ENCODE results near the gene RIBC1. TPM values are rescaled to one million over a fixed set of nuclear protein-coding genes. Genes with fewer than 3 reads are reported as not detected.

Gene RIBC1
- total and polyA plus RNA-seq, 12 donors = 0.28 to 1.6 (median 0.52) TPM

DNA sequence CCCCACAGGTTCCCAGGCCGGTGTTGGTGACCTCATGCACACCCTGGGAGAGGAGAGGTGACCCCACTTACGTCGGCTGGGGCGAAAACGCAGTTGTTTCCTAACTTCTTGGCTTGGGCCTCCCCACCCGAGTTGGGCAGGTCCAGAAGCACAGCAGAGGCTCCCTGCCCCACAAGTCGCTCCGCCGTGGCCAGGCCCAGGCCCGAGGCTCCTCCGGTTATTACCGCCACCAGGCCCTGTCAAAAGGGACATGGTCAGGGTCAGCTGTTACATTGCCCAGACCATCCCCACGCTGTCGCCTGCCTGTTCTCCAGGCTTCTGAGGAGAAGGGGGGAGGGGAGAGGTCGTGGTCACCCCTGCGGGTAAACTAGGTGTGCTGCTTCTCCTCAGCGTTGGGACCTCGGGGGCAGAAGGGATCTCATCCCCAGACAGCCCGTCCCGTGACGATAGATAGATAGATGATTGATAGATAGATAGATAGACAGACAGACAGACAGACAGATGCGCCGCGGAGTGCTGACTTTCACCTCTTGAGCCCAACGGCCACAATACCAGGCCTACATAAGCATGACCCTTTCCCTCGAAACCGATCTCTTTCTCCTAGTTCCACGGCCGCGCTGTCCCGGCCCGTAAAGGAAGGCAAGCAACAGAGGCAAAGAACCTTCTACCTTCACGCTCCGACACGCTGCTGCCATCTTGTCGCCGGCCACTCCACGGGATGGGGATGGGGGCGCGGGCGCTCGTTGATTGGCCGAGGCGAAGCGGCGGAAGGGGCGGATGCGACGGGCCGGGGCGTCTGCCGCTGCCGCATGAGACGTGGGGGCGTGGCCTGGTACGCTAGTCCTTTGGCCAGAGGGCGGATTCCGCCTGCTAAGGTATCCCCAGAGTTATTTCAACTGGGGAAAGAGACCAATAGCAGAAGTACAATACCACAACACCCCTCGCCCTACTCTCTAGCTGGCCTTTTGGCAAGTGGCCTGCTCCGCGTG lies 11.3 kb downstream of the RIBC1 start, which contains the start of gene HSD17B10:
TSS of gene HSD17B10 (minus strand) at position 720 of the 989 bp plus-strand sequence. CDS start at position 695, 25 bp downstream.
- ATAC-seq = peak; percentile 97 to 100 (median 99)
- Histone ChIP-seq H3K36me3 (peaks cover 0 to 39% (median 0%) of the 10 kb centered on the region in 9 donors), H3K9me3 (no peaks in the 10 kb centered on the region), H3K27me3 (peaks cover 0 to 60% (median 0%) of the 10 kb centered on the region in 7 donors), H3K27ac (peak within 1 kb of the TSS in 9 of 10 donors; percentile 53 to 83 (median 73)), H3K4me3 (peak within 1 kb of the TSS; percentile 46 to 77 (median 64)), H3K4me1 (peaks cover 0 to 16% (median 4%) of the 10 kb centered on the region in 9 donors)
- peak; percentile 88 to 89 for DNase-seq
- intact Hi-C loops (cut with DNase I) = loop anchor here in 7 of 10 donors (2.0 to 10.0 kb wide), 4 partner anchors 117 to 209 kb away; partner anchors contain the start of genes IQSEC2 (in 4 of the 7) and KDM5C (in 1 of the 7)
- TF ChIP-seq, protein P1, sequence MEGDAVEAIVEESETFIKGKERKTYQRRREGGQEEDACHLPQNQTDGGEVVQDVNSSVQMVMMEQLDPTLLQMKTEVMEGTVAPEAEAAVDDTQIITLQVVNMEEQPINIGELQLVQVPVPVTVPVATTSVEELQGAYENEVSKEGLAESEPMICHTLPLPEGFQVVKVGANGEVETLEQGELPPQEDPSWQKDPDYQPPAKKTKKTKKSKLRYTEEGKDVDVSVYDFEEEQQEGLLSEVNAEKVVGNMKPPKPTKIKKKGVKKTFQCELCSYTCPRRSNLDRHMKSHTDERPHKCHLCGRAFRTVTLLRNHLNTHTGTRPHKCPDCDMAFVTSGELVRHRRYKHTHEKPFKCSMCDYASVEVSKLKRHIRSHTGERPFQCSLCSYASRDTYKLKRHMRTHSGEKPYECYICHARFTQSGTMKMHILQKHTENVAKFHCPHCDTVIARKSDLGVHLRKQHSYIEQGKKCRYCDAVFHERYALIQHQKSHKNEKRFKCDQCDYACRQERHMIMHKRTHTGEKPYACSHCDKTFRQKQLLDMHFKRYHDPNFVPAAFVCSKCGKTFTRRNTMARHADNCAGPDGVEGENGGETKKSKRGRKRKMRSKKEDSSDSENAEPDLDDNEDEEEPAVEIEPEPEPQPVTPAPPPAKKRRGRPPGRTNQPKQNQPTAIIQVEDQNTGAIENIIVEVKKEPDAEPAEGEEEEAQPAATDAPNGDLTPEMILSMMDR (IDR thresholded peaks at IDR 0.05) = no peak
- WGBS, 2 donors = 1 to 4% methylated on average over 56 to 61 of the region's 61 CpGs

DNA sequence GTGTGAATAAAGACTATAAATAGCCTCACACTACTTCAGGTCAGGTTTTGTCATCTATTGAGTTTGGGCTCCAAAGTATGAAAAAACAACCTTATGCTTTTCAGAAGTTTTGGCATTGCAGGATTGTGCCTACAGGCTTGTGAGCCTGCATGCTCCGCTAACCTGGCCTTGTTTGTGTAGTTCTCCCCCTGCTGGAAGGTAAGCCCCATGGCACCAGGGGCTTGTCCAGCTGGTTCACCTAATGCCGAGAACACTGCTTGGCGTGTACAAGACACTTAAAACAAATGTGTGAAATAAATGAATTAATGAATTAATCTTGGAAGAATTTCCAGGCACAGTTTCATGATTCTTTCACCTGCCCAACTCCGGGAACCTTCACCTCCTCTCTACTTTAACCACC lies 13.3 kb downstream of the RIBC1 start:
- TF ChIP-seq, protein P1 (IDR thresholded peaks at IDR 0.05) = peak; percentile 29 to 88 (median 68)
- Histone ChIP-seq H3K27me3 (peaks cover 0 to 81% (median 0%) of the 10 kb centered on the region in 7 donors), H3K27ac (no peak overlapping the region), H3K4me3 (no peak overlapping the region), H3K9me3 (no peaks in the 10 kb centered on the region), H3K36me3 (peaks cover 0 to 19% (median 0%) of the 10 kb centered on the region in 9 donors), H3K4me1 (peaks cover 0 to 27% (median 10%) of the 10 kb centered on the region in 9 donors)
- WGBS, 2 donors = 0 to 2% methylated on average over 4 of the region's 4 CpGs
- ATAC-seq = peak in 5 of 8 donors; percentile 47 to 66 (median 63)
- peak; percentile 26 to 38 for DNase-seq
- intact Hi-C loops (cut with DNase I) = loop anchor here in 9 of 10 donors (2.0 to 10.0 kb wide), 7 partner anchors 119 to 211 kb away; partner anchors contain the start of genes IQSEC2 (in 4 of the 9) and KDM5C (in 1 of the 9)

DNA sequence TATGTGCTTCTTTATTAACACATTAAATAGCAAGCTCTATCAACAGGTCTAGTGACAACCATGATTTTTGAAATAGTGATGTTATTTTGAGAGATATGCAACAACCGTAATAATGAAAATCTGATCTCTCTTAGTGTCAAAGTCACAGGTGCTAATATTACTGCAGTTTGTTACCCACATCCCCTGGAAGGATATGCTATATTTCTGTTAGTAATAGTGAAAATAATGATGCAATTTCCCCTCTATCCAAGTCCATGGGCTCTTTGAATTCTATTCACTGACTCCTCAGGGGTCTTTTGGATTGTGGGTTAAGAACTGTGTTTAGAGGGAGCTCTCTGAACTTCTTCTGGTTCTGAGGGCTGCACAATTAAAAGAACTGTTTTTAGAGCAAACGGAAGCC lies 14.5 kb downstream of the RIBC1 start:
- WGBS, 2 donors = 77 to 88% methylated on average over 2 of the region's 2 CpGs
- no peak for DNase-seq

More for the DNA sequence above, 14.5 kb downstream of the RIBC1 start:
- H3K36me3 ChIP-seq = peaks cover 0 to 7% (median 0%) of the 10 kb centered on the region in 9 donors
- no peak overlapping the region for H3K4me3 ChIP-seq
- intact Hi-C loops (cut with DNase I) = loop anchor here in 8 of 10 donors (2.0 to 10.0 kb wide), 6 partner anchors 120 to 212 kb away; partner anchors contain the start of genes IQSEC2 (in 4 of the 8) and KDM5C (in 1 of the 8)
- ATAC-seq = no peak
- no peak overlapping the region for H3K27ac ChIP-seq
- TF ChIP-seq, protein P1 (IDR thresholded peaks at IDR 0.05) = no peak
- peaks cover 0 to 86% (median 0%) of the 10 kb centered on the region in 7 donors for H3K27me3 ChIP-seq
- H3K9me3 ChIP-seq = no peaks in the 10 kb centered on the region
- H3K4me1 ChIP-seq = peaks cover 0 to 39% (median 14%) of the 10 kb centered on the region in 9 donors
